HG03378 (cell line): Measurements from ENCODE around the gene IFNLR1.

Source experiments
- ATAC-seq: cut with Tn5 transposase; IDR thresholded peaks from one replicate; pipeline ENCODE4 v1.9.1; 2021; ENCODE audit warnings: mild to moderate bottlenecking, moderate library complexity; ENCODE audit not compliant: unreplicated experiment

Gene IFNLR1

GRCh38 chr1:24150234-24151174, 36.6 kb downstream of the IFNLR1 start:
- no peak for ATAC-seq

- ATAC-seq = no peak
Observed at GRCh38 chr1:24149866-24150233, 37.2 kb downstream of the IFNLR1 start.

DNA sequence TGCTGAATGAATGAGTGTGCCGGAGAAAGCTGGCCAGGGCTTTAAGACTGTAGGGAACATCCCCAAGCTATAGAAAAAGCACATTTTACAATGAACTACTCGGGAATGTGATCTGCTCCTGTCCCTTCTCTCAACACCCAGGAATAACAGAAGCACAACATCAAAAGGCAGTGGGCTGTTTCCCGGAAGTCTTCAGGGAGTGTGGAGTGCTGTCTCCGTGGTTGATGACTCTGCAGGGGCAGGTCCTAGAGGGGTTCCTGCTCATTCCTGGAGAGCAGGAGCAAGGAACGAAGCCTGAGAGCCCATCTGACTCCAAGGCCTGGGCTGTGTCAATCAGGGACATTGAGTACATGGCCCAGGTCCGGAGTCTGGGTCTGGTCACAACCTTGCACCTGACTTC, 39.3 kb downstream of the IFNLR1 start:
- ATAC-seq = no peak

DNA sequence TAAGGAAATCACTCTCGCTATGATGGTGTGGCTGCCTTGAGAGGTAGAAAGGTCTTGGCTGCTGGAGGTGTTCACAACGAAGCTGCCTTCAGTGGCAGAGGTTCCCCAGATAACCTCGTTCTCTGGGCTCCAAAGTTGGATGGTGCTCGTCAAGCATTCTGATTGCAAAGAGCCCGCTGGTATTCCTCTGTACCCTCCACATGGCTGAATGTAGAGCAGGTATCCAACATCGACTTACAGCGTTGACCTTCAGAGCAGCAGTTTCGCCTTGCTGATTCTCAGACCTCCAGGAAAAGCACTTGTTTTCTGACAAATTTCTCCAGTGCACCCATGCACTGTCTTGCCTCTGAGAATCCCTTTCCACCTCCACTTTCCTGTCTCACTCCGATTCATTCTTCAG, 39.9 kb downstream of the IFNLR1 start:
- ATAC-seq = no peak

DNA sequence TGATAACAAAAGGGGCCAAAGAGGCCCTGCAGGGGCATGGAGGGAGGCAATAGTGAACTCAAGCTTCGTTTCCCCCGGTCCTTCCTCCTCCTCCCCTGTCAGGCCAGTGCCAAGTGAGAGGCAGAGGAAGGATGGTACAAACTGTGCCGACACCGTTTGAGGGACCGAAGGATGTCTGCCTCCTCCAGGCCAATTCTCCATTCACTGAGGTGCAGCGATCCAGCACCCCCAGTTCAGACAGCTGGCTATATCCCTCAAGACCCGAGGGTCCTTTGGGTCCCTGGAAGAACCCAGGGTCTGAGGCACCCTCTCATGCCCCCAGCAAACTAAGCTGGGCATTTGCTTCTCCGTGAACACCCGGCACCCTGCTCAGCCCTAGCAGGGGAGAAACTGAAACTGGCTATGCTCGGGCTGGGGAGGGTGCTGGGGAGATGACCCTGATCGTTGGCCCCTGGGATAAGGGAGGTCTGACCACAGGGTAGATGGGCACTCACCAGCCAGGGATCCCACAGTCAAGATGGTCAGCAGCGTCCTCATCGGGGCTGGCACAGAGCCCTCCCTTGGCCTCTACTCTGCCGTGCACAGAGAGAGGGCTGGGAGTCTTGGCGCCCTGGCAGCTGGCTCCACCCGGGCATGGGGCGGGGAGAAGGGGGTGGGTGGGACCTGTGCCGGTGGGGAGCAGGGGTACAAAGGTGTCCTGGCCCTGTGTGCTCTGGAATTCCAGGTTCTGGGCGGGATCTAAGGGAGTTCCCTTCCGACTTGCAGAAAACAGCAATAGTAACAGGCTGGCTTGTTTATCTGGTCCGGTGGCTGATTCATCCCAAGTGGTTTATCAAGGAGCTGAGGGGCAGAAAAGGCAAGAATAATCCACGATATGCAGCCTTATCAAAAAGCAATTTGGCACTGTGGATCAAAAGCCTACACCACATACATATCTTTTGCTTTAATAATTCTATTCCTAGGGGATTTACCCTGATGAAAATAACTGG, 44.2 kb downstream of the IFNLR1 start, which contains the start of gene IL22RA1:
Gene IL22RA1 (minus strand): TSS at position 595 of the 989 bp plus-strand sequence. CDS start 58 bp downstream, at position 537.
- ATAC-seq = no peak

- no peak for ATAC-seq
Observed at GRCh38 chr1:24141311-24141997, 45.6 kb downstream of the IFNLR1 start.

- ATAC-seq = no peak
Observed at GRCh38 chr1:24140741-24141181, 46.3 kb downstream of the IFNLR1 start.

GRCh38 chr1:24139841-24140425, 47.2 kb downstream of the IFNLR1 start:
- ATAC-seq = no peak

DNA sequence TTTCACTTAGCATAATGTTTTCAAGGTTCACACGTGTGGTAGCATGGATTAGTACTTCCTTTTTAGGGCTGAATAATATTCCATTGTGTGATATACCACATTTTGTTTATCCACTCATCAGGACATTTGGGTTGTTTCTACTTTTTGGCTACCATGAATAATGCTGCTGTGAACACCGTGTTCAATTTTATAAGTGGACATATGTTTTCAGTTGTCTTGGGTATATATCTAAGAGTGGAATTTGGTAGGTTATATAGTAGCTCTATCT, 47.9 kb downstream of the IFNLR1 start:
- no peak for ATAC-seq

- ATAC-seq = no peak
Observed at GRCh38 chr1:24138476-24139221, 48.4 kb downstream of the IFNLR1 start.

GRCh38 chr1:24136956-24137539, 50.0 kb downstream of the IFNLR1 start:
- no peak for ATAC-seq

DNA sequence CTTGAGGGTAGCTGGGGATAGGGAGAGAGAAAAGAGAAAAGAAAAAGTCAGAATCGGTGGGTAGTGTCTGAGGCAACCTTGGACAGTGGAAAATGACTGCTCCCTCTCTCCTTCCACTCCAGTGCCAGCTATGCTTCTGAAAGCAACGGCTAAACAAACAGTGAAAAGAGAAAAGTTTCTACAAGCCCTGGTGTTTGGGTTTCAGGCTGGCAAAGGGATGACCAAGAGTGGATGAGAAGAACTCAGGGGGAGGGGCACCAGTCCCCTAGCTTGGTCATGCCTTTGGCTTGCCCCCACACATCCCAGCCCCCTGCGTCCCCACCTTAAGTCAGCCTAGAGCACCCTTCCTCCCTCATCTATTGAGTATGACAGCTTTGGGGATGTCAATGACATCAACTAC, 52.7 kb downstream of the IFNLR1 start:
- no peak for ATAC-seq

DNA sequence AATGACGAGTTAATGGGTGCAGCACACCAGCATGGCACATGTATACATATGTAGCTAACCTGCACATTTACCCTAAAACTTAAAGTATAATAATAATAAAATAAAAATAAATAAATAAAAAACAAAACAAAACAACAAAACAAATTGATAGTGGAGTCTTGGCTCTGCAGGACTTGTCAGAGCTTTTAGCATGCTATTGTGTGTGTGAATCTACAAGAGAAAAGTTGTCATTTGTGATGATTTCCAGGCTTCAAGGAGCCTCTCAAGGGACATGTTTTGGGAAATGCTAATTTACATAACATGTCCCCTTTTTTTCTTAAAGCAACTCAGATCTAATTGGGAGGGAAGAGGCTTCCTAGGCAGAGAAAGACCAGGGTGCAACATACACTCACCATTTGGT, 53.3 kb downstream of the IFNLR1 start:
- no peak for ATAC-seq

GRCh38 chr1:24130385-24130784, 56.7 kb downstream of the IFNLR1 start:
- no peak for ATAC-seq

DNA sequence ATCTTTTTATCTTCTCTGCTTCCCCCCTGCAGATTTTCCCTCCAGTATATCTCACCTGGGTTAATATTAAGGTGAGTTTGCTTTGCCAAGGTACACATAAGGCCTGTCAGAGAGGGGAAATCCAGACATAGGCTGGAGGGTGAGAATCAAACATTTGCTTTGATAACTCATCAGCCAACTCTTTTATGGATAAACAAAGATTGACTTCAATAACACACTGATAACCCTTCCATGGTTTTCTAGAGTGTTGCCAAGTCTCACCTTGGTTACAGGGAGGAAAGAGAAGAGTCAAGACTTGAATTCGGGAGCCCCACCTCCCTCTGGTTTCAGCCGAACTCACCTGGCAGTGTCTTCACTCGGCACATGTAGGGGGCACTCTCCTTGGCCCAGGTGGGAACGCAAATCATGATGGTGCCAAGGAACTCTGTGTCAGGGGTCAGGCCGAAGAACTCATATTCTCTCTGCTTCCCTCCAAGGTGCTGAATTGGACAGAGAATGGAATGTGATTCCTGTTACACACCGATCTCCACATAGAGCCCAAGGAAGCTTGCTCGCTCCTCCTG, 59.2 kb downstream of the IFNLR1 start:
- ATAC-seq = no peak

GRCh38 chr1:24127134-24127800, 59.8 kb downstream of the IFNLR1 start:
- ATAC-seq = no peak

GRCh38 chr1:24126672-24127023, 60.4 kb downstream of the IFNLR1 start:
- no peak for ATAC-seq

DNA sequence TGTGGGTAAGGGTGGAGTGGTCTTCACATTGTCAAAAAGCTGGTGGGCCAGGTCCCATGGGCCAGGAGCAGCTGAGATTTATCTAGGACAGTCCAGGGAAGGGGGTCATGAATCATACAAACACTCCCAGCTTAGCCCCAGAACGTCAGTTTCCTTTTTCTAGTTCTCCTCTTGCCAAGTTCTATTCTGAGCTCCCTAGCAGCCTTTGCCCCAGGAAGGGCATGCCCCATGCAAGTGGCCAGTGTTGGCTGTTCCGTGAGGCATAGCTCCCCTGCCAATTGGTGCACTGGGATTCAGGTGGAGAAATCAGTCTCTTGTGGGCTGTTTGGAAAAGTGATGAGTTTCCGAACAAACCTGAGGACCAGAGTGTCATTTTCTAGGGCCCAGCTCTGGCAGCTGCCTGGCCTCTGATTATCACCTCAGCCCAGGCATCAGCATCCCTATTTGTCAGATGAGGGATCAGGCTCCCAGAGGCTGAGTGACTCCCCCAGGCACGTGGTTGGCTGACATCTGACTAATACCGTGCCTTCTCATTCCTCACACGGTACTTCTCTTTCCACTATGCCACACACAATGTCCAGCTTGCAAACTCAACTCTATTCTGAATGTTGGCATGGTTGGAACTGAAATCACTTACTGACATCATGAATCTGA, 60.9 kb downstream of the IFNLR1 start:
- no peak for ATAC-seq
